ENCODE measurements around the gene PMS1.

DNA sequence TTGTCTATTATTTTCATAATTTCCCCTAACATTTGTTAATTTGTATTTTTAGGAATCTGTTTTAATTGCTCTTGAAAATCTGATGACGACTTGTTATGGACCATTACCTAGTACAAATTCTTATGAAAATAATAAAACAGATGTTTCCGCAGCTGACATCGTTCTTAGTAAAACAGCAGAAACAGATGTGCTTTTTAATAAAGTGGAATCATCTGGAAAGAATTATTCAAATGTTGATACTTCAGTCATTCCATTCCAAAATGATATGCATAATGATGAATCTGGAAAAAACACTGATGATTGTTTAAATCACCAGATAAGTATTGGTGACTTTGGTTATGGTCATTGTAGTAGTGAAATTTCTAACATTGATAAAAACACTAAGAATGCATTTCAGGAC lies 69.9 kb downstream of the PMS1 start:
- TF ChIP-seq, protein P1, sequence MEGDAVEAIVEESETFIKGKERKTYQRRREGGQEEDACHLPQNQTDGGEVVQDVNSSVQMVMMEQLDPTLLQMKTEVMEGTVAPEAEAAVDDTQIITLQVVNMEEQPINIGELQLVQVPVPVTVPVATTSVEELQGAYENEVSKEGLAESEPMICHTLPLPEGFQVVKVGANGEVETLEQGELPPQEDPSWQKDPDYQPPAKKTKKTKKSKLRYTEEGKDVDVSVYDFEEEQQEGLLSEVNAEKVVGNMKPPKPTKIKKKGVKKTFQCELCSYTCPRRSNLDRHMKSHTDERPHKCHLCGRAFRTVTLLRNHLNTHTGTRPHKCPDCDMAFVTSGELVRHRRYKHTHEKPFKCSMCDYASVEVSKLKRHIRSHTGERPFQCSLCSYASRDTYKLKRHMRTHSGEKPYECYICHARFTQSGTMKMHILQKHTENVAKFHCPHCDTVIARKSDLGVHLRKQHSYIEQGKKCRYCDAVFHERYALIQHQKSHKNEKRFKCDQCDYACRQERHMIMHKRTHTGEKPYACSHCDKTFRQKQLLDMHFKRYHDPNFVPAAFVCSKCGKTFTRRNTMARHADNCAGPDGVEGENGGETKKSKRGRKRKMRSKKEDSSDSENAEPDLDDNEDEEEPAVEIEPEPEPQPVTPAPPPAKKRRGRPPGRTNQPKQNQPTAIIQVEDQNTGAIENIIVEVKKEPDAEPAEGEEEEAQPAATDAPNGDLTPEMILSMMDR (IDR thresholded peaks at IDR 0.05): no peak
- TF ChIP-seq POLR2A (IDR thresholded peaks at IDR 0.05): no peak
